ENCODE data around the gene GAL3ST2. TPM values are rescaled to one million over a fixed set of nuclear protein-coding genes. Genes with fewer than 3 reads are reported as not detected.
"Not testable (repeated sequence)": the region's sequence is repeated elsewhere in the genome, so short reads cannot be mapped to it uniquely, and the experiment has no call there.

GAL3ST2 gene
- total and polyA plus RNA-seq, 8 donors = 0.26 to 0.31 (median 0.29) TPM; not detected in 2

- ATAC-seq (no peak), DNase-seq (peak in 1 of 4 donors; percentile 73)
- no peak for TF ChIP-seq CTCF (IDR thresholded peaks at IDR 0.05)
- H3K4me1 ChIP-seq = peaks cover 0 to 5% of the 10 kb centered on the region in 2 donors
- H3K27ac ChIP-seq = no peak overlapping the region
- intact Hi-C loops (cut with DNase I) = no loop called here
- H3K27me3 ChIP-seq = peaks cover 0 to 26% of the 10 kb centered on the region in 2 donors
- H3K36me3 ChIP-seq = no peaks in the 10 kb centered on the region
- H3K4me3 ChIP-seq = no peak overlapping the region
- no peaks in the 10 kb centered on the region for H3K9me3 ChIP-seq
Measured at GRCh38 chr2:241820625-241821384, 44.2 kb downstream of the GAL3ST2 start.

DNA sequence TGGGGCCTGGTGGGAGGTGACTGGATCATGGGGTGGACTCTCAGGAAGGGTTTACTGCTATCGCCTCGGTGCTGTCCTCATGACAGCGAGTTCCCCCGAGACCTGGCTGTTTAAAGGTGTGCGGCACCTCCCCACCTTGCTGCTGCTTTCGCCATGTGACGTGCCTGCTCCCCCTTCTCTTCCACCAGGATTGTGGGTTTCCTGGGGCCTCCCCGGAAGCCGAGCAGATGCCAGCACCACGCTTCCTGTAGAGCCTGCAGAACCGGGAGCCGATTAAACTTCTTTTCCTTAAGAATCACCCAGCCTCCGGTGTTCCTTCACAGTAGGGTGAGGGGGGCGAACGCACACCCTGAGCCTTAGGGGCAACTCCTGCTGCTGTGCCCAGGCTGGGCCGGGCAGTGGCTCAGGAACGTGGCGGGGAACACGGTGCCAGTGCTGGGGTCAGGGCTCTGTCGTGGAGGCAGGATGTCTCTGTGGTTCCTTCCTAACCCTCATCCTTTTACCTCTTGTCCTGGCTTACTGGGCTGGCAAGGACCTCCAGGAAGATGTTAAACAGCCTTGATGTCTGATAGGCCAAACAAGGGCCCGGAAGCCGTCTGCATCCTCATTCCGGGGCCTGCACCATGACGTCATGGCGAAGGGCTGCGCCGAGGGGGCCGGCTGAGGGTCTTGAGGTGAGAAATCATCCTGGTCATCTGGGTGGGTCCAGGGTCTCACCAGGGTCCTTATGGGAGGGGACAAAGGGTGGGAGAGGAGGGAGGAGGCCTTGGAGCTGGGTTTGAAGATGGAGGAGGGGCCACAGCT lies 45.0 kb downstream of the GAL3ST2 start:
- Histone ChIP-seq H3K27ac (no peak overlapping the region), H3K27me3 (peaks cover 0 to 17% of the 10 kb centered on the region in 2 donors), H3K4me1 (peaks cover 0 to 5% of the 10 kb centered on the region in 2 donors), H3K9me3 (peaks cover 0 to 2% of the 10 kb centered on the region in 2 donors), H3K36me3 (no peaks in the 10 kb centered on the region), H3K4me3 (no peak overlapping the region)
- TF ChIP-seq CTCF (IDR thresholded peaks at IDR 0.05) = no peak
- intact Hi-C loops (cut with DNase I) = no loop called here
- ATAC-seq (no peak), DNase-seq (peak in 2 of 4 donors; percentile 26 to 67)

GRCh38 chr2:241822264-241822623 lies 45.6 kb downstream of the GAL3ST2 start:
- ATAC-seq = no peak
- H3K36me3 ChIP-seq = no peaks in the 10 kb centered on the region
- peaks cover 0 to 11% of the 10 kb centered on the region in 2 donors for H3K27me3 ChIP-seq
- intact Hi-C loops (cut with DNase I) = no loop called here
- H3K4me1 ChIP-seq = peaks cover 0 to 3% of the 10 kb centered on the region in 2 donors
- TF ChIP-seq CTCF (IDR thresholded peaks at IDR 0.05) = no peak
- H3K4me3 ChIP-seq = no peak overlapping the region
- no peak overlapping the region for H3K27ac ChIP-seq
- H3K9me3 ChIP-seq = peaks cover 0 to 8% of the 10 kb centered on the region in 2 donors
- peak in 1 of 4 donors; percentile 41 for DNase-seq

DNA sequence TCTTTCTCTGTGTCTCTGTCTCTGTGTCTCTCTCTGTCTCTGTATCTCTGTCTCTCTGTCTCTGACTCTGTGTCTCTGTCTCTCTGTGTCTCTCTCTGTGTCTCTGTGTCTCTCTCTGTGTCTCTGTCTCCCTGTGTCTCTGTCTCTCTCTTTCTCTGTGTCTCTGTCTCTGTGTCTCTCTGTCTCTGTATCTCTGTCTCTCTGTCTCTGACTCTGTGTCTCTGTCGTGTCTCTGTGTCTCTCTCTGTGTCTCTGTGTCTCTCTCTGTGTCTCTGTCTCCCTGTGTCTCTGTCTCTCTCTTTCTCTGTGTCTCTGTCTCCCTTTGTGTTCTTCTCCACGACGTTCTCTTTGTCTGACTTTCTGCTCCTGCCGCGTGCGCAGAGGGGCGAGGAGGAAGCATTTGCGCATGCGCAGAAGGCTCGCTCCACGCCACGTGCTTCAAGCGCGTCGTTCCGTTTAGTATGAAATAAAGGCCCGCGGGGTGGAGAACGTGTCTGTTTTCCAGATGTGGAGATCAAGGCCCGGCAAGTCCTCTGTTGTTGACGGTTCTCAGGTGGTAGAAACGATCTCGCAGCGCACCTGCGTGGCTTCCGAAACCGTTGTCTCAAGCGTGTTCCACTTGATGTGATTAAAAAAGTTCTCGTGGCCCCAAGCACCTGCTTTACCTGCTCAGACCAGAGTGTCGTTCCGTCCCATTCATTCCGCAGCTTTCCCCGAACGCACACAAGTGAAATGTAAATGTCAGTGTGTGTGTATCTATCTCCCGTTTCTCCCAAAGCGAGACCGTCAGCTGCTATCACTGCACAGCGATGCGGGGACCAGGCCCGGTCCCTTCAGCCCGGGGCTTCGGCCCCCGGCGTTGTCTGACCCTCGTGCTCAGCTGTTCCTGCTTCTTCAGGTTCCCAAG lies 47.2 kb downstream of the GAL3ST2 start:
- intact Hi-C loops (cut with DNase I); H3K4me1 ChIP-seq; H3K36me3 ChIP-seq; ATAC-seq; H3K4me3 ChIP-seq; H3K27ac ChIP-seq; H3K27me3 ChIP-seq: not testable (repeated sequence)
- DNase-seq = peak in 1 of 4 donors; percentile 41
- peaks cover 0 to 16% of the 10 kb centered on the region in 2 donors for H3K9me3 ChIP-seq

DNA sequence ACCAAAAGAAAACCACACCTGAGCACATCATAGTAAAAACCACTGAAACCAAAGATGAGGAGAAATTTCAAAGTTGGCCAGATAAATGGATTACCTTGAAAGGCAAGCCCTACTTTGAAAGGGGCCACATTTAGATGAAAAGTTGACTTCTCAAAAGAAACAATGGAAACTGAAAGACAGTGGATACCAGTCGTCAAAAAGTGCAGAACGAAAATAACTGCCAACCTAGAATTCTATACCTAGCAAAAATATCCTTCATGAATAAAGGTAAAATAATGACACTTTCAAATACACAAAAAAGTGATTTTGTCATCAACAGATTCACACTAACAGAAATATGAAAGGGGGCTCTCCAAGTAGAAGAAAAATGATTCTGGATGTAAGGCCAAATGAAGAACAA lies 50.8 kb downstream of the GAL3ST2 start:
- ATAC-seq (no peak), DNase-seq (no peak)
- H3K4me1 ChIP-seq = no peaks in the 10 kb centered on the region
- H3K9me3 ChIP-seq = peaks cover 0 to 16% of the 10 kb centered on the region in 2 donors
- TF ChIP-seq CTCF (IDR thresholded peaks at IDR 0.05) = no peak
- intact Hi-C loops (cut with DNase I) = no loop called here
- no peaks in the 10 kb centered on the region for H3K36me3 ChIP-seq
- H3K4me3 ChIP-seq = no peak overlapping the region
- no peak overlapping the region for H3K27ac ChIP-seq
- H3K27me3 ChIP-seq = peaks cover 0 to 8% of the 10 kb centered on the region in 2 donors

All from left lung (tissue), 10 donors.